Fibroblast of skin of left quadriceps (primary cell): Measurements from ENCODE around the gene TRAIP.
A peak's percentile ranks its signal among the peaks of the same experiment; 100 is the strongest.

Source experiments
- DNase-seq, 2 experiments: peaks; one replicate each; pipeline ENCODE4 v3.0.0-alpha.2; 2013; ENCODE audit warnings: low read depth in 2 of 2

Gene TRAIP

GRCh38 chr3:49876567-49876966, 20.2 kb upstream of the TRAIP start:
- DNase-seq, result no peak

- no peak for DNase-seq
These were observed 17.3 kb upstream of the TRAIP start for GRCh38 chr3:49873623-49874022.

- no peak for DNase-seq
These were observed 16.5 kb upstream of the TRAIP start for GRCh38 chr3:49872801-49873281.

GRCh38 chr3:49871531-49872153, 15.3 kb upstream of the TRAIP start:
- DNase-seq, result no peak

- DNase-seq, result no peak
These were observed 13.3 kb upstream of the TRAIP start, which contains the start of gene CAMKV for GRCh38 chr3:49869525-49870126. TSS of gene CAMKV (minus strand) at chr3:49869906. CDS start at chr3:49862388, 7,518 bp downstream.

GRCh38 chr3:49868862-49869466, 12.6 kb upstream of the TRAIP start:
- no peak for DNase-seq

GRCh38 chr3:49867871-49868321, 11.5 kb upstream of the TRAIP start:
- DNase-seq, result peak in 1 of 2 experiments; percentile 5

- DNase-seq, result no peak
These were observed 11.0 kb upstream of the TRAIP start for GRCh38 chr3:49867400-49867799.

- DNase-seq, result no peak
These were observed 8.9 kb upstream of the TRAIP start for GRCh38 chr3:49865198-49865784.

GRCh38 chr3:49864505-49864904, 8.1 kb upstream of the TRAIP start:
- DNase-seq, result no peak

- no peak for DNase-seq
These were observed 3.4 kb upstream of the TRAIP start for GRCh38 chr3:49859576-49860305.

- no peak for DNase-seq
These were observed 702 bp downstream of the TRAIP start for GRCh38 chr3:49855662-49856061.

GRCh38 chr3:49845694-49846093, 10.7 kb downstream of the TRAIP start:
- no peak for DNase-seq

- DNase-seq, result no peak
These were observed 11.7 kb downstream of the TRAIP start for GRCh38 chr3:49844464-49845183.

- no peak for DNase-seq
These were observed 13.4 kb downstream of the TRAIP start for GRCh38 chr3:49842843-49843517.

- DNase-seq, result no peak
These were observed 14.6 kb downstream of the TRAIP start for GRCh38 chr3:49841806-49842205.

- no peak for DNase-seq
These were observed 15.2 kb downstream of the TRAIP start for GRCh38 chr3:49841126-49841696.

- DNase-seq, result peak; percentile 8 to 9
These were observed 16.0 kb downstream of the TRAIP start for GRCh38 chr3:49840388-49840787.

- DNase-seq, result peak; percentile 61 to 62
These were observed 17.1 kb downstream of the TRAIP start for GRCh38 chr3:49839193-49839809.

- no peak for DNase-seq
These were observed 25.0 kb downstream of the TRAIP start for GRCh38 chr3:49831341-49831740.
